CD4-positive, CD25-positive, alpha-beta regulatory T cell (primary cell): Measurements from ENCODE around the gene DDRGK1. TPM values are rescaled to one million over a fixed set of nuclear protein-coding genes. Genes with fewer than 3 reads are reported as not detected.

ENCODE experiments used
- ATAC-seq, 2 donors: fragments of 150-1000 bp; cut with Tn5 transposase; one replicate each; pipeline ENCODE4 v1.10.0; 2021; ENCODE audit warnings: low read depth in 2 of 2, moderate number of reproducible peaks in 2 of 2, moderate library complexity in 1 of 2
- DNase-seq, 3 donors: peaks; one replicate each; pipeline versions ENCODE4 v3.0.0 to v3.0.0-alpha.2; 2012 to 2022; ENCODE audit warnings: mixed read lengths in 1 of 3
- H3K27ac ChIP-seq: one replicate; pipeline ENCODE4 v1.7.0; 2013; ENCODE audit warnings: mild to moderate bottlenecking, low read length; ENCODE audit not compliant: insufficient read depth, poor library complexity, severe bottlenecking
- H3K27me3 ChIP-seq: one replicate; pipeline ENCODE4 v1.7.0; 2013; ENCODE audit warnings: low read length; ENCODE audit not compliant: control insufficient read depth, insufficient read depth
- H3K36me3 ChIP-seq: one replicate; pipeline ENCODE4 v1.7.0; 2013; ENCODE audit warnings: mild to moderate bottlenecking, low read length, moderate library complexity; ENCODE audit not compliant: control insufficient read depth, insufficient read depth
- H3K4me1 ChIP-seq: 2 replicates; pipeline ENCODE4 v1.7.0; 2013; ENCODE audit warnings: mild to moderate bottlenecking, low read length; ENCODE audit not compliant: insufficient read depth, control insufficient read depth, poor library complexity, severe bottlenecking
- H3K4me3 ChIP-seq: one replicate; pipeline ENCODE4 v1.7.0; 2013; ENCODE audit warnings: low read depth, mild to moderate bottlenecking, low read length, moderate library complexity
- H3K9me3 ChIP-seq, 2 experiments: 1 replicate in 1 of 2; 2 replicates in 1 of 2; pipeline ENCODE4 v1.7.0; 2013; ENCODE audit warnings: low read length in 2 of 2, mild to moderate bottlenecking in 1 of 2, moderate library complexity in 1 of 2; ENCODE audit not compliant: control insufficient read depth in 2 of 2
- H3K27ac Mint-ChIP-seq, 3 donors: one replicate each; pipeline ENCODE4 v1.8.0; 2020 to 2022; ENCODE audit warnings: mild to moderate bottlenecking in 3 of 3, mixed read lengths in 3 of 3, moderate library complexity in 2 of 3
- H3K27me3 Mint-ChIP-seq: one replicate; pipeline ENCODE4 v1.8.0; 2022; ENCODE audit warnings: mild to moderate bottlenecking, mixed read lengths
- H3K36me3 Mint-ChIP-seq: one replicate; pipeline ENCODE4 v1.8.0; 2020; ENCODE audit warnings: mixed read lengths
- H3K4me1 Mint-ChIP-seq, 4 donors: one replicate each; pipeline ENCODE4 v1.8.0; 2020 to 2022; ENCODE audit warnings: mixed read lengths in 4 of 4, mild to moderate bottlenecking in 1 of 4
- H3K4me3 Mint-ChIP-seq, 4 donors: one replicate each; pipeline ENCODE4 v1.8.0; 2020 to 2022; ENCODE audit warnings: mild to moderate bottlenecking in 4 of 4, mixed read lengths in 4 of 4, moderate library complexity in 3 of 4
- H3K9me3 Mint-ChIP-seq, 7 donors: one replicate each; pipeline ENCODE4 v1.8.0; 2020 to 2022; ENCODE audit warnings: mixed read lengths in 7 of 7, mild to moderate bottlenecking in 3 of 7, moderate library complexity in 2 of 7
- polyA plus RNA-seq, 4 donors: library from polyadenylated mRNA; unstranded; fragments of 300-500 nt; fragmentation: Illumina TruSeq; gene quantifications; one replicate each; pipeline ENCODE4 v1.2.3, GENCODE V29; 2021
- total RNA-seq: library from RNA; stranded (reverse); gene quantifications from one replicate; pipeline ENCODE4 v1.2.3, GENCODE V29; 2022

DDRGK1 gene
- total and polyA plus RNA-seq, 5 donors from 2014 or later = 39.2 to 53.8 (median 45.2) TPM

- peak within 1 kb of the TSS; percentile 84 to 93 (median 90) for H3K4me3 Mint-ChIP-seq
- peaks cover 3% of the 10 kb centered on the region for H3K27me3 ChIP-seq
- peak in 2 of 3 donors; percentile 24 to 42 for DNase-seq
- peaks cover 0 to 19% (median 8%) of the 10 kb centered on the region in 4 donors for H3K4me1 Mint-ChIP-seq
- peak; percentile 42 to 47 for ATAC-seq
- H3K27ac Mint-ChIP-seq = peak within 1 kb of the TSS in 1 of 3 donors; percentile 88
- H3K36me3 ChIP-seq = no peaks in the 10 kb centered on the region
- H3K27ac ChIP-seq = no peak within 1 kb of the TSS
- H3K9me3 Mint-ChIP-seq = peaks cover 0 to 4% (median 0%) of the 10 kb centered on the region in 7 donors
- peaks cover 24% of the 10 kb centered on the region for H3K4me1 ChIP-seq
- H3K9me3 ChIP-seq = no peaks in the 10 kb centered on the region
- no peaks in the 10 kb centered on the region for H3K36me3 Mint-ChIP-seq
- peak within 1 kb of the TSS; percentile 32 for H3K4me3 ChIP-seq
- H3K27me3 Mint-ChIP-seq = peaks cover 72% of the 10 kb centered on the region
Measured at GRCh38 chr20:3239026-3239866, 34.8 kb upstream of the DDRGK1 start, which contains the start of gene SLC4A11. TSS of gene SLC4A11 (minus strand) at chr20:3239190. CDS start at chr20:3239137, 53 bp downstream.

GRCh38 chr20:3238616-3239025 is 34.1 kb upstream of the DDRGK1 start:
- no peaks in the 10 kb centered on the region for H3K36me3 ChIP-seq
- Mint-ChIP-seq H3K27ac (no peak overlapping the region), H3K4me3 (peak overlapping the region; percentile 79 to 93 (median 85)), H3K36me3 (no peaks in the 10 kb centered on the region), H3K27me3 (peaks cover 66% of the 10 kb centered on the region), H3K4me1 (peaks cover 0 to 19% (median 8%) of the 10 kb centered on the region in 4 donors), H3K9me3 (peaks cover 0 to 4% (median 0%) of the 10 kb centered on the region in 7 donors)
- ATAC-seq (peak; percentile 16 to 49), DNase-seq (peak; percentile 9 to 66 (median 42))
- no peak overlapping the region for H3K27ac ChIP-seq
- no peaks in the 10 kb centered on the region for H3K9me3 ChIP-seq
- H3K27me3 ChIP-seq = peaks cover 3% of the 10 kb centered on the region
- H3K4me1 ChIP-seq = peaks cover 24% of the 10 kb centered on the region
- no peak overlapping the region for H3K4me3 ChIP-seq

GRCh38 chr20:3237958-3238615 is 33.6 kb upstream of the DDRGK1 start:
- no peak overlapping the region for H3K27ac Mint-ChIP-seq
- H3K36me3 Mint-ChIP-seq = no peaks in the 10 kb centered on the region
- H3K36me3 ChIP-seq = no peaks in the 10 kb centered on the region
- peaks cover 3% of the 10 kb centered on the region for H3K27me3 ChIP-seq
- peak overlapping the region; percentile 38 to 84 (median 74) for H3K4me3 Mint-ChIP-seq
- H3K27ac ChIP-seq = no peak overlapping the region
- ATAC-seq (peak in 1 of 2 donors; percentile 10), DNase-seq (peak in 1 of 3 donors; percentile 28)
- H3K27me3 Mint-ChIP-seq = peaks cover 63% of the 10 kb centered on the region
- peaks cover 0 to 19% (median 8%) of the 10 kb centered on the region in 4 donors for H3K4me1 Mint-ChIP-seq
- peaks cover 24% of the 10 kb centered on the region for H3K4me1 ChIP-seq
- peaks cover 0 to 4% (median 0%) of the 10 kb centered on the region in 7 donors for H3K9me3 Mint-ChIP-seq
- H3K4me3 ChIP-seq = no peak overlapping the region
- no peaks in the 10 kb centered on the region for H3K9me3 ChIP-seq

GRCh38 chr20:3237011-3237957 is 32.8 kb upstream of the DDRGK1 start:
- Histone ChIP-seq H3K9me3 (no peaks in the 10 kb centered on the region), H3K27me3 (peaks cover 3% of the 10 kb centered on the region), H3K4me1 (peaks cover 24% of the 10 kb centered on the region), H3K27ac (no peak overlapping the region), H3K36me3 (no peaks in the 10 kb centered on the region), H3K4me3 (no peak overlapping the region)
- Mint-ChIP-seq H3K27ac (no peak overlapping the region), H3K4me1 (peaks cover 0 to 19% (median 8%) of the 10 kb centered on the region in 4 donors), H3K27me3 (peaks cover 55% of the 10 kb centered on the region), H3K4me3 (peak overlapping the region; percentile 73 to 84 (median 74)), H3K36me3 (no peaks in the 10 kb centered on the region), H3K9me3 (peaks cover 0 to 4% (median 0%) of the 10 kb centered on the region in 7 donors)
- no peak for ATAC-seq
- no peak for DNase-seq

GRCh38 chr20:3235666-3236324 is 31.3 kb upstream of the DDRGK1 start:
- no peaks in the 10 kb centered on the region for H3K36me3 ChIP-seq
- H3K9me3 Mint-ChIP-seq = peaks cover 0 to 2% (median 0%) of the 10 kb centered on the region in 7 donors
- DNase-seq (no peak), ATAC-seq (no peak)
- H3K27me3 ChIP-seq = peaks cover 3% of the 10 kb centered on the region
- peaks cover 24% of the 10 kb centered on the region for H3K4me1 ChIP-seq
- no peak overlapping the region for H3K27ac Mint-ChIP-seq
- peaks cover 40% of the 10 kb centered on the region for H3K27me3 Mint-ChIP-seq
- no peaks in the 10 kb centered on the region for H3K36me3 Mint-ChIP-seq
- H3K4me3 ChIP-seq = no peak overlapping the region
- peaks cover 0 to 19% (median 6%) of the 10 kb centered on the region in 4 donors for H3K4me1 Mint-ChIP-seq
- H3K4me3 Mint-ChIP-seq = peak overlapping the region in 2 of 4 donors; percentile 63 to 68
- no peak overlapping the region for H3K27ac ChIP-seq
- no peaks in the 10 kb centered on the region for H3K9me3 ChIP-seq

- H3K9me3 Mint-ChIP-seq = no peaks in the 10 kb centered on the region
- DNase-seq (no peak), ATAC-seq (no peak)
- Histone ChIP-seq H3K4me3 (no peak overlapping the region), H3K27ac (no peak overlapping the region), H3K27me3 (peaks cover 3% of the 10 kb centered on the region), H3K36me3 (no peaks in the 10 kb centered on the region), H3K4me1 (peaks cover 12% of the 10 kb centered on the region), H3K9me3 (no peaks in the 10 kb centered on the region)
- H3K27me3 Mint-ChIP-seq = peaks cover 32% of the 10 kb centered on the region
- H3K4me3 Mint-ChIP-seq = no peak overlapping the region
- H3K27ac Mint-ChIP-seq = no peak overlapping the region
- H3K4me1 Mint-ChIP-seq = peaks cover 0 to 11% (median 3%) of the 10 kb centered on the region in 4 donors
- H3K36me3 Mint-ChIP-seq = no peaks in the 10 kb centered on the region
Measured at GRCh38 chr20:3233991-3234498, 29.6 kb upstream of the DDRGK1 start.
